NB4 (cell line): ENCODE results near the gene TMEM259.

Source experiments
- CTCF ChIP-seq: IDR thresholded peaks from one replicate; pipeline ENCODE4 v1.5.1; 2012; ENCODE audit warnings: low read depth, low read length
- POLR2A ChIP-seq: IDR thresholded peaks from 2 replicates; pipeline ENCODE4 v1.6.1; 2011; ENCODE audit warnings: mild to moderate bottlenecking; ENCODE audit not compliant: insufficient read length; ENCODE audit errors: extremely low read depth
- TF ChIP-seq, protein P1 (sequence below): IDR thresholded peaks from 2 replicates; pipeline ENCODE4 v1.6.1; 2011; ENCODE audit warnings: low read depth, low read length

DNA sequence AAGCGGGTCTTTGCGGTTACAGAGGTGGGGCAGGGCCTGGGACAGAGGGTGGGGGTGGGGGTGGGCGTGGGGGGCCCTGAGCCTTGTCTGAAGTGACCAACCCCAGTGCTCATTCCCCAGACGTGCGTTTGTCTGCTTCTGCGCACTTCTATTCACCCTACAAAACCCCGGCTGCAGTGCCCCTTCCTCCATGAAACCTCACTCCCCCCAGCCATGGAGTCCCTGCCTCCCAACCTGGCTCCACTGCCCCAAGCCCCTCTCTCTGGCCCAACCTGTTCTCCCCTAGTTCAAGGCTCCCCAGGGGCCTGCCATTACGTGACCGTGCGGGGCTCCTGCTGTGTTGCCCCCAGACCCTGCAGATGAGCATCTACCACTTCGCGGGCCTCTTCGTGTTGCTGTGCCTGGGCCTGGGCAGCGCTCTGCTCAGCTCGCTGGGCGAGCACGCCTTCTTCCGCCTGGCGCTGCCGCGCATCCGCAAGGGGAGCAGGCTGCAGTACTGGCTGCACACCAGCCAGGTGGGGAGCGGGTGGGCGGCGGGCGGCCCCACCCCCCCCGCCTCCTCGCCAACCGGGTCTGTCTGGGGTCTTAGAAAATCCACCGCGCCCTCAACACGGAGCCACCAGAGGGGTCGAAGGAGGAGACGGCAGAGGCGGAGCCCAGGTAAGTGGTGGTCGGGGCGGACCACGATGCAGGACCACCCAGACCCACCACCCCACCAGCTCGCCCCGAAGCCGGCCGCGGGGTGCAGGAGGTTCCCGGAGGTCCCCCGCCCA lies 12.5 kb downstream of the TMEM259 start:
- no peak for TF ChIP-seq CTCF
- TF ChIP-seq POLR2A, result no peak
- TF ChIP-seq, protein P1, sequence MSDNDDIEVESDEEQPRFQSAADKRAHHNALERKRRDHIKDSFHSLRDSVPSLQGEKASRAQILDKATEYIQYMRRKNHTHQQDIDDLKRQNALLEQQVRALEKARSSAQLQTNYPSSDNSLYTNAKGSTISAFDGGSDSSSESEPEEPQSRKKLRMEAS, result no peak
